Pancreas (tissue), 10 donors: ENCODE data around the gene ITGB5. TPM values are rescaled to one million over a fixed set of nuclear protein-coding genes. Genes with fewer than 3 reads are reported as not detected.

Experiments used
- ATAC-seq, 4 donors: fragments of 200-7000 bp; cut with Tn5 transposase; one replicate each; pipeline versions ENCODE4 v1.8.0 to v1.9.1; 2020; ENCODE audit warnings: mild to moderate bottlenecking in 4 of 4, moderate library complexity in 4 of 4
- DNase-seq, 6 donors: peaks; one replicate each; pipeline ENCODE4 v3.0.0-alpha.2; 2020
- FAIRE-seq: peaks from 2 replicates; lab custom pipeline; 2012; peaks lifted over from hg19 to GRCh38; lab: Jason Lieb, UNC
- H3K27ac ChIP-seq, 4 donors: fragments of 200-600 bp; sonication (generic); 1 replicate in 3 of 4; 2 replicates in 1 of 4; pipeline versions ENCODE4 v1.5.0 to v1.8.0; 2020
- H3K27me3 ChIP-seq, 4 donors: fragments of 200-600 bp; one replicate each; pipeline ENCODE4 v1.8.0; 2021
- H3K36me3 ChIP-seq, 3 donors: fragments of 200-600 bp; sonication (generic) in 1 of 3; one replicate each; pipeline versions ENCODE4 v1.5.0 to v1.8.0; 2020 to 2021
- H3K4me1 ChIP-seq, 3 donors: fragments of 200-600 bp; one replicate each; pipeline ENCODE4 v1.8.0; 2021
- H3K4me3 ChIP-seq, 4 donors: fragments of 200-600 bp; sonication (generic) in 2 of 4; one replicate each; pipeline versions ENCODE4 v1.5.0 to v1.8.0; 2020 to 2021
- H3K9me3 ChIP-seq, 4 donors: fragments of 200-600 bp; one replicate each; pipeline ENCODE4 v1.8.0; 2021
- WGBS, 2 donors: extraction: QIAGEN DNeasy Blood & Tissue Kit; methylation state at CpG; one replicate each; pipeline ENCODE4 v1.1.7; 2013; 5-methylcytosine and 5-hydroxymethylcytosine counted together
- intact Hi-C, 3 donors: fragments of 100-400 bp; cut with DNase I; formaldehyde crosslinking; loops; one replicate each; pipeline versions ENCODE4 v1.11.1 to v1.14.2; 2022
- polyA plus RNA-seq, 2 donors: library from polyadenylated mRNA; stranded (reverse); fragments of 200-250 nt; gene quantifications; one replicate each; pipeline ENCODE4 v1.2.3, GENCODE V29; 2013
- total RNA-seq, 6 donors: library from RNA; stranded (reverse); fragmentation: NEBNext Ultra II Directional in 4 of 6; extraction: Animal tissue kit (Norgen Biotek cat#: 25700) in 4 of 6; gene quantifications; one replicate each; pipeline versions ENCODE4 v1.2.1 to v1.2.4, GENCODE V29; 2021 to 2023
- TF ChIP-seq, protein P1 (sequence below), 4 donors: fragments of 200-600 bp; sonication (generic) in 3 of 4; IDR thresholded peaks; one replicate each; pipeline versions ENCODE4 v1.5.0 to v1.8.0; 2021; ENCODE audit warnings: antibody characterized with exemption in 4 of 4
- donor health status: healthy with polysubstance abuse.
- donor health status: DM: no; HTN: no; CAD: no; lungs with moderate emphysema.
- donor health status: DM: no; HTN: no; CAD: no.
- donor health status: control.
- donor health status: control.
- donor health status: Bipolar disorder and iron deficiency.
- donor health status: DM: yes; HTN: yes; CAD: no.
- donor health status: DM: no; HTN: no; CAD: no.
- donor health status: DM: no; HTN: no; CAD: no.
- donor health status: DM: yes; HTN: yes; CAD: no.

Gene ITGB5
- total RNA-seq, result 10 to 100 TPM; 18.9 to 69.9 (median 27.2) TPM
- 10 to 100 TPM in 1 of 2 donors, 1 to 10 TPM in 1; 9.5 to 15.1 TPM for polyA plus RNA-seq

- Histone ChIP-seq H3K4me1 (no peaks in the 10 kb centered on the region), H3K27ac (peak within 1 kb of the TSS; percentile 83 to 91 (median 86)), H3K27me3 (no peaks in the 10 kb centered on the region), H3K9me3 (no peaks in the 10 kb centered on the region), H3K4me3 (peak within 1 kb of the TSS; percentile 74 to 77 (median 76)), H3K36me3 (no peaks in the 10 kb centered on the region)
- FAIRE-seq (no peak), DNase-seq (peak; percentile 72 to 90 (median 83)), ATAC-seq (peak; percentile 83 to 89 (median 88))
- TF ChIP-seq, protein P1, sequence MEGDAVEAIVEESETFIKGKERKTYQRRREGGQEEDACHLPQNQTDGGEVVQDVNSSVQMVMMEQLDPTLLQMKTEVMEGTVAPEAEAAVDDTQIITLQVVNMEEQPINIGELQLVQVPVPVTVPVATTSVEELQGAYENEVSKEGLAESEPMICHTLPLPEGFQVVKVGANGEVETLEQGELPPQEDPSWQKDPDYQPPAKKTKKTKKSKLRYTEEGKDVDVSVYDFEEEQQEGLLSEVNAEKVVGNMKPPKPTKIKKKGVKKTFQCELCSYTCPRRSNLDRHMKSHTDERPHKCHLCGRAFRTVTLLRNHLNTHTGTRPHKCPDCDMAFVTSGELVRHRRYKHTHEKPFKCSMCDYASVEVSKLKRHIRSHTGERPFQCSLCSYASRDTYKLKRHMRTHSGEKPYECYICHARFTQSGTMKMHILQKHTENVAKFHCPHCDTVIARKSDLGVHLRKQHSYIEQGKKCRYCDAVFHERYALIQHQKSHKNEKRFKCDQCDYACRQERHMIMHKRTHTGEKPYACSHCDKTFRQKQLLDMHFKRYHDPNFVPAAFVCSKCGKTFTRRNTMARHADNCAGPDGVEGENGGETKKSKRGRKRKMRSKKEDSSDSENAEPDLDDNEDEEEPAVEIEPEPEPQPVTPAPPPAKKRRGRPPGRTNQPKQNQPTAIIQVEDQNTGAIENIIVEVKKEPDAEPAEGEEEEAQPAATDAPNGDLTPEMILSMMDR (IDR thresholded peaks at IDR 0.05), result no peak
- 4 to 9% methylated on average over 39 to 78 of the region's 78 CpGs for WGBS, 2 donors
- intact Hi-C loops, result no loop called here
Observed at GRCh38 chr3:124887177-124887931, at the start of gene ITGB5. ITGB5 (minus strand) TSS chr3:124887365; CDS start chr3:124887000, 365 bp downstream.

DNA sequence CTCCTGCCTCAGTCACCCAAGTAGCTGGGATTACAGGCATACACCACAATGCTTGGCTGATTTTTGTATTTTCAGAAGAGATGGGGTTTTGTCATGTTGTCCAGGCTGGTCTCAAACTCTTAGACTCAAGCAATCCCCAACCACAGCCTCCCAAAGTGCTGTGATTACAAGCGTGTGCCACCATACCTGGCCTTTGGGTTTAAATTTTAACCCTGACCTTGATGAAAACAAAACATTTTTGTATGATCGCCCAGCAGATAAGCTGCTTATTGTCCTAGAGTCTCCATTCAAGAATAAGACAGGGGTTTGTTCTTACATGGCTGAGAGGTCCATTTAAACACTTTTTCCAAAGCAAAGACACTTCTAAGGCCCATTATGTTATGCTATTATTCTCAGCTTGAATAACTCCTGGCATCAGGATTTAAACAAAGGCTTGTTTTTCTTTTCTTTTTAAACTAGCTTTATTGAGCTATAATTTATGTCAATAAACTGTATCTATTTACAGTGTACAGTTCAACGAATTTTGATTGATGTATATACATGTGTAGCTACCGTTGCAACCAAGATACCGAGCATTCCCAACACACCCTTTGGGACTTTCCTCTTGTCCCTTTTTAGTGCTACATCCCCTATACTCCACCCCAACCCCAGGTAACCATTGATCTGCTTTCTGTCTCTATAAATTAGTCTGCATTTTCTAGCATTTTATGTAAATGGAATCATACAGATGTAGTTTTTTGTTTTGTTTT, 48.8 kb upstream of the ITGB5 start:
- Histone ChIP-seq H3K27me3 (no peaks in the 10 kb centered on the region), H3K27ac (no peak overlapping the region), H3K36me3 (no peaks in the 10 kb centered on the region), H3K4me1 (no peaks in the 10 kb centered on the region), H3K4me3 (no peak overlapping the region), H3K9me3 (no peaks in the 10 kb centered on the region)
- no peak for FAIRE-seq
- intact Hi-C loops, result loop anchor here in 1 of 3 donors (10.0 kb wide), 2 partner anchors 49 to 499 kb away; no protein-coding TSS in a partner anchor
- WGBS, 2 donors, result 38 to 40% methylated on average over 5 of the region's 5 CpGs
- TF ChIP-seq, protein P1 (IDR thresholded peaks at IDR 0.05), result no peak
- DNase-seq, result no peak
- ATAC-seq, result no peak

GRCh38 chr3:124935264-124935663, 48.1 kb upstream of the ITGB5 start:
- DNase-seq (no peak), FAIRE-seq (no peak), ATAC-seq (no peak)
- intact Hi-C loops, result loop anchor here in 1 of 3 donors (10.0 kb wide), 2 partner anchors 50 to 500 kb away; no protein-coding TSS in a partner anchor
- Histone ChIP-seq H3K36me3 (no peaks in the 10 kb centered on the region), H3K4me1 (no peaks in the 10 kb centered on the region), H3K27me3 (no peaks in the 10 kb centered on the region), H3K4me3 (no peak overlapping the region), H3K27ac (peak overlapping the region in 1 of 4 donors; percentile 7), H3K9me3 (no peaks in the 10 kb centered on the region)
- TF ChIP-seq, protein P1 (IDR thresholded peaks at IDR 0.05), result no peak

GRCh38 chr3:124934577-124934976, 47.4 kb upstream of the ITGB5 start, which contains the start of gene MUC13:
MUC13 (minus strand) TSS chr3:124934751; CDS start chr3:124934712, 39 bp downstream.
- Histone ChIP-seq H3K36me3 (no peaks in the 10 kb centered on the region), H3K4me1 (no peaks in the 10 kb centered on the region), H3K27me3 (no peaks in the 10 kb centered on the region), H3K4me3 (no peak within 1 kb of the TSS), H3K27ac (peak within 1 kb of the TSS in 1 of 4 donors; percentile 7), H3K9me3 (no peaks in the 10 kb centered on the region)
- intact Hi-C loops, result loop anchor here in 1 of 3 donors (10.0 kb wide), 2 partner anchors 50 to 500 kb away; no protein-coding TSS in a partner anchor
- FAIRE-seq (peak; percentile 72), ATAC-seq (peak in 3 of 4 donors; percentile 44 to 67 (median 64)), DNase-seq (no peak)
- TF ChIP-seq, protein P1 (IDR thresholded peaks at IDR 0.05), result no peak
- 48 to 58% methylated on average over 5 of the region's 5 CpGs for WGBS, 2 donors
